GM12878 (cell line): ENCODE measurements around the gene MYO7B. TPM values are rescaled to one million over a fixed set of nuclear protein-coding genes. Genes with fewer than 3 reads are reported as not detected.

ENCODE experiments used
- CUX1 ChIP-seq: IDR thresholded peaks from 2 replicates; pipeline ENCODE4 v1.6.1; 2012; ENCODE audit warnings: improper control_type of control experiment, low read depth, low read length; ENCODE audit not compliant: insufficient replicate concordance
- FOXK2 ChIP-seq: fragments of 450-650 bp; IDR thresholded peaks from 2 replicates; pipeline ENCODE4 v1.6.1; 2017; ENCODE audit warnings: mild to moderate bottlenecking, moderate library complexity
- JUNB ChIP-seq: IDR thresholded peaks from 2 replicates; pipeline ENCODE4 v1.6.1; 2016; ENCODE audit warnings: antibody characterized with exemption, mild to moderate bottlenecking
- RAD51 ChIP-seq: fragments of 450-650 bp; IDR thresholded peaks from 2 replicates; pipeline ENCODE4 v1.6.1; 2016; ENCODE audit warnings: moderate library complexity, mild to moderate bottlenecking, inconsistent platforms
- ZBTB11 ChIP-seq: fragments of 450-650 bp; formaldehyde crosslinking; IDR thresholded peaks from 2 replicates; pipeline ENCODE4 v1.5.0; 2022; ENCODE audit warnings: mild to moderate bottlenecking, missing genetic modification characterization
- polyA plus RNA-seq, 11 experiments: library from polyadenylated mRNA; depleted of rRNA in 4 of 11; unstranded in 6 of 11; stranded (reverse) in 5 of 11; fragments of >200 nt; fragmentation: Nextera tagmentation in 4 of 11; fragmentation: Illumina TruSeq in 1 of 11; extraction: Ambion mirVana in 4 of 11; extraction: Trizol in 1 of 11; gene quantifications; 1 replicate in 1 of 11; 2 replicates in 10 of 11; pipeline versions ENCODE4 v1.2.1 to v1.2.3, GENCODE V29; 2011 to 2016; ENCODE audit warnings: inconsistent platforms in 2 of 11, missing spikeins in 2 of 11, low read depth in 1 of 11
- total RNA-seq, 4 experiments: library from RNA; depleted of rRNA in 3 of 4; stranded (reverse); fragments of >200 nt in 3 of 4; fragmentation: Illumina TruSeq in 1 of 4; extraction: Trizol in 1 of 4; gene quantifications; 2 replicates each; pipeline versions ENCODE4 v1.2.1 to v1.2.3, GENCODE V29; 2013 to 2021

The MYO7B gene
- total and polyA plus RNA-seq, 10 of the 15 experiments (the other 5 are each of a cell fraction or from before 2014, with no cell fraction given), result 0.08 to 4.8 (median 1.2) TPM

GRCh38 chr2:127560931-127561280 is 25.4 kb downstream of the MYO7B start (continued):
- TF ChIP-seq ZBTB11 (CRISPR knock-in tag) (no peak), JUNB (no peak), FOXK2 (no peak), RAD51 (no peak), CUX1 (no peak)
